Spleen (tissue), 7 donors: ENCODE results near the gene DYNC2I2.

Source experiments
- POLR2A ChIP-seq, 3 donors: fragments of 450-650 bp; IDR thresholded peaks; one replicate each; pipeline ENCODE4 v1.5.1; 2017; ENCODE audit warnings: antibody characterized with exemption in 3 of 3, mild to moderate bottlenecking in 1 of 3
- POLR2AphosphoS5 ChIP-seq, 3 donors: sonication (generic); formaldehyde crosslinking; IDR thresholded peaks; one replicate each; pipeline ENCODE4 v1.5.1; 2017; ENCODE audit warnings: antibody characterized with exemption in 3 of 3
- TF ChIP-seq, protein P1 (sequence below), 11 experiments: fragments of 200-600 bp in 7 of 11; fragments of 450-650 bp in 4 of 11; sonication (generic) in 4 of 11; IDR thresholded peaks in 8 of 11; conservative IDR thresholded peaks in 3 of 11; 1 replicate in 7 of 11; 2 replicates in 4 of 11; pipeline versions ENCODE4 v1.4.0 to v1.8.0; 2016 to 2021; ENCODE audit warnings: antibody characterized with exemption in 11 of 11, inconsistent platforms in 4 of 11, mild to moderate bottlenecking in 1 of 11
- donor health status: DM: no; HTN: no; CAD: no; lungs with moderate emphysema.
- donor health status: DM: no; HTN: no; CAD: no.
- donor health status: DM: no; HTN: no; CAD: no.

DNA sequence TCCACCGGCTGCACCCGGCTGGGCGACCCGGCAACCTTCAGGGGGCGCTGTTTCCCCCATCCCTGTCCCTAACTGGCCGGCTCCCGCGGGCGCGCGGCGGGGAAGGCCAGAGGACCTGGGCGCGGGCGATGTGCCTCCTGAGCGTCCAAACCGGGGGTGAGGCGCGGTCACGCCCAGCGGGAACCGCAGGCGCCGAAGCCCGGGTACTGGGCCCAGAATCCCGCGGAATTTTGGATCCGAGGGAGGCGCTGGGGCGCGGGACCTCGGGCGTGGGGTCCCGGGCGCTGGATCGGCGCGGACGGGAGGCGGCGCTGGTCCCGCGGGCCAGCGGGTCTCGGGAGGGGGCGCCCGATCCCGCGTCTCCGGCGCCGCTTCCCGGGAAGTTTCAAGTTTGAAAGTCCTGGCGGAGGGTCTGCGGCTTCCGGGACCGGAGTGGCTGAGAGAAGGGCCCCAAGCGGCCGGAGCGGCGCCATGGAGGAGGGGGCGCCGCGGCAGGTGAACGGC lies 45.9 kb upstream of the DYNC2I2 start, which contains the start of gene PKN3:
- peak; percentile 57 to 82 (median 69) for TF ChIP-seq POLR2AphosphoS5 (IDR thresholded peaks at IDR 0.05)
- TF ChIP-seq, protein P1, sequence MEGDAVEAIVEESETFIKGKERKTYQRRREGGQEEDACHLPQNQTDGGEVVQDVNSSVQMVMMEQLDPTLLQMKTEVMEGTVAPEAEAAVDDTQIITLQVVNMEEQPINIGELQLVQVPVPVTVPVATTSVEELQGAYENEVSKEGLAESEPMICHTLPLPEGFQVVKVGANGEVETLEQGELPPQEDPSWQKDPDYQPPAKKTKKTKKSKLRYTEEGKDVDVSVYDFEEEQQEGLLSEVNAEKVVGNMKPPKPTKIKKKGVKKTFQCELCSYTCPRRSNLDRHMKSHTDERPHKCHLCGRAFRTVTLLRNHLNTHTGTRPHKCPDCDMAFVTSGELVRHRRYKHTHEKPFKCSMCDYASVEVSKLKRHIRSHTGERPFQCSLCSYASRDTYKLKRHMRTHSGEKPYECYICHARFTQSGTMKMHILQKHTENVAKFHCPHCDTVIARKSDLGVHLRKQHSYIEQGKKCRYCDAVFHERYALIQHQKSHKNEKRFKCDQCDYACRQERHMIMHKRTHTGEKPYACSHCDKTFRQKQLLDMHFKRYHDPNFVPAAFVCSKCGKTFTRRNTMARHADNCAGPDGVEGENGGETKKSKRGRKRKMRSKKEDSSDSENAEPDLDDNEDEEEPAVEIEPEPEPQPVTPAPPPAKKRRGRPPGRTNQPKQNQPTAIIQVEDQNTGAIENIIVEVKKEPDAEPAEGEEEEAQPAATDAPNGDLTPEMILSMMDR (IDR thresholded peaks at IDR 0.05 in 8 of 11, conservative IDR thresholded peaks at IDR 0.05 in 3 of 11), result peak; percentile 75 to 96 (median 90)
- no peak for TF ChIP-seq POLR2A (IDR thresholded peaks at IDR 0.05)
